Measurements from ENCODE around the gene ATN1.

DNA sequence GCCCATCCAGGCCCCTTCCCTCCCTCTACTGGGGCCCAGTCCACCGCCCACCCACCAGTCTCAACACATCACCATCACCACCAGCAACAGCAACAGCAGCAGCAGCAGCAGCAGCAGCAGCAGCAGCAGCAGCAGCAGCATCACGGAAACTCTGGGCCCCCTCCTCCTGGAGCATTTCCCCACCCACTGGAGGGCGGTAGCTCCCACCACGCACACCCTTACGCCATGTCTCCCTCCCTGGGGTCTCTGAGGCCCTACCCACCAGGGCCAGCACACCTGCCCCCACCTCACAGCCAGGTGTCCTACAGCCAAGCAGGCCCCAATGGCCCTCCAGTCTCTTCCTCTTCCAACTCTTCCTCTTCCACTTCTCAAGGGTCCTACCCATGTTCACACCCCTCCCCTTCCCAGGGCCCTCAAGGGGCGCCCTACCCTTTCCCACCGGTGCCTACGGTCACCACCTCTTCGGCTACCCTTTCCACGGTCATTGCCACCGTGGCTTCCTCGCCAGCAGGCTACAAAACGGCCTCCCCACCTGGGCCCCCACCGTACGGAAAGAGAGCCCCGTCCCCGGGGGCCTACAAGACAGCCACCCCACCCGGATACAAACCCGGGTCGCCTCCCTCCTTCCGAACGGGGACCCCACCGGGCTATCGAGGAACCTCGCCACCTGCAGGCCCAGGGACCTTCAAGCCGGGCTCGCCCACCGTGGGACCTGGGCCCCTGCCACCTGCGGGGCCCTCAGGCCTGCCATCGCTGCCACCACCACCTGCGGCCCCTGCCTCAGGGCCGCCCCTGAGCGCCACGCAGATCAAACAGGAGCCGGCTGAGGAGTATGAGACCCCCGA is 9.1 kb downstream of the ATN1 start:
- TF ChIP-seq, protein P1, sequence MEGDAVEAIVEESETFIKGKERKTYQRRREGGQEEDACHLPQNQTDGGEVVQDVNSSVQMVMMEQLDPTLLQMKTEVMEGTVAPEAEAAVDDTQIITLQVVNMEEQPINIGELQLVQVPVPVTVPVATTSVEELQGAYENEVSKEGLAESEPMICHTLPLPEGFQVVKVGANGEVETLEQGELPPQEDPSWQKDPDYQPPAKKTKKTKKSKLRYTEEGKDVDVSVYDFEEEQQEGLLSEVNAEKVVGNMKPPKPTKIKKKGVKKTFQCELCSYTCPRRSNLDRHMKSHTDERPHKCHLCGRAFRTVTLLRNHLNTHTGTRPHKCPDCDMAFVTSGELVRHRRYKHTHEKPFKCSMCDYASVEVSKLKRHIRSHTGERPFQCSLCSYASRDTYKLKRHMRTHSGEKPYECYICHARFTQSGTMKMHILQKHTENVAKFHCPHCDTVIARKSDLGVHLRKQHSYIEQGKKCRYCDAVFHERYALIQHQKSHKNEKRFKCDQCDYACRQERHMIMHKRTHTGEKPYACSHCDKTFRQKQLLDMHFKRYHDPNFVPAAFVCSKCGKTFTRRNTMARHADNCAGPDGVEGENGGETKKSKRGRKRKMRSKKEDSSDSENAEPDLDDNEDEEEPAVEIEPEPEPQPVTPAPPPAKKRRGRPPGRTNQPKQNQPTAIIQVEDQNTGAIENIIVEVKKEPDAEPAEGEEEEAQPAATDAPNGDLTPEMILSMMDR (IDR thresholded peaks at IDR 0.05): peak in 1 of 4 experiments; percentile 10
- no peak for TF ChIP-seq POLR2A (IDR thresholded peaks at IDR 0.05)
- no peak for TF ChIP-seq EP300 (IDR thresholded peaks at IDR 0.05)
- peak; percentile 55 for TF ChIP-seq POLR2AphosphoS5 (IDR thresholded peaks at IDR 0.05)
